Liver (tissue), 9 donors: ENCODE measurements around the gene PEX5L. TPM values are rescaled to one million over a fixed set of nuclear protein-coding genes. Genes with fewer than 3 reads are reported as not detected.

Experiments
- DNase-seq: peaks from one replicate; pipeline ENCODE4 v3.0.0-alpha.2; 2017; ENCODE audit warnings: low spot score
- H3K27ac ChIP-seq, 2 donors: one replicate each; pipeline ENCODE4 v1.7.0; 2013; ENCODE audit warnings: inconsistent platforms in 2 of 2, low read length in 2 of 2, control low read depth in 1 of 2, low read depth in 1 of 2, mild to moderate bottlenecking in 1 of 2
- H3K27me3 ChIP-seq, 4 donors: one replicate each; pipeline versions ENCODE4 v1.6.1 to v1.7.0; 2013; ENCODE audit warnings: low read length in 3 of 4, inconsistent platforms in 1 of 4, mild to moderate bottlenecking in 1 of 4, moderate library complexity in 1 of 4; ENCODE audit not compliant: control insufficient read depth in 4 of 4, insufficient read depth in 4 of 4
- H3K36me3 ChIP-seq, 4 donors: one replicate each; pipeline versions ENCODE4 v1.6.1 to v1.7.0; 2013; ENCODE audit warnings: low read length in 3 of 4, mild to moderate bottlenecking in 3 of 4, low read depth in 1 of 4, moderate library complexity in 1 of 4; ENCODE audit not compliant: control insufficient read depth in 4 of 4, insufficient read depth in 3 of 4
- H3K4me1 ChIP-seq, 4 donors: one replicate each; pipeline versions ENCODE4 v1.6.1 to v1.7.0; 2013; ENCODE audit warnings: low read length in 3 of 4, mild to moderate bottlenecking in 3 of 4, moderate library complexity in 1 of 4; ENCODE audit not compliant: control insufficient read depth in 4 of 4, insufficient read depth in 4 of 4
- H3K4me3 ChIP-seq, 3 donors: one replicate each; pipeline versions ENCODE4 v1.6.1 to v1.7.0; 2013; ENCODE audit warnings: low read length in 3 of 3, control low read depth in 1 of 3, low read depth in 1 of 3, mild to moderate bottlenecking in 1 of 3
- H3K9ac ChIP-seq, 2 donors: one replicate each; pipeline ENCODE4 v1.7.0; 2013; ENCODE audit warnings: low read length in 2 of 2, mild to moderate bottlenecking in 2 of 2, moderate library complexity in 2 of 2, control low read depth in 1 of 2, low read depth in 1 of 2
- H3K9me3 ChIP-seq, 4 donors: one replicate each; pipeline versions ENCODE4 v1.6.1 to v1.7.0; 2013; ENCODE audit warnings: low read length in 3 of 4; ENCODE audit not compliant: control insufficient read depth in 4 of 4
- ATF3 ChIP-seq: IDR thresholded peaks from 2 replicates; pipeline ENCODE4 v1.6.1; 2016; ENCODE audit warnings: antibody characterized with exemption
- CTCF ChIP-seq: fragments of 150-350 bp; IDR thresholded peaks from 2 replicates; pipeline ENCODE4 v1.5.1; 2017; ENCODE audit warnings: improper control_type of control experiment, low read depth, low read length; ENCODE audit not compliant: missing input control
- EGR1 ChIP-seq, 2 donors: IDR thresholded peaks; 2 replicates each; pipeline ENCODE4 v1.6.1; 2016 to 2018; ENCODE audit warnings: antibody characterized with exemption in 2 of 2, low read depth in 2 of 2
- FOXA1 ChIP-seq: IDR thresholded peaks from 2 replicates; pipeline ENCODE4 v1.6.1; 2016; ENCODE audit warnings: antibody characterized with exemption
- FOXA2 ChIP-seq: IDR thresholded peaks from 2 replicates; pipeline ENCODE4 v1.6.1; 2016; ENCODE audit warnings: antibody characterized with exemption
- GABPA ChIP-seq, 2 donors: IDR thresholded peaks in 1 of 2; conservative IDR thresholded peaks in 1 of 2; 2 replicates each; pipeline ENCODE4 v1.6.1; 2016; ENCODE audit warnings: antibody characterized with exemption in 2 of 2, mild to moderate bottlenecking in 1 of 2, moderate library complexity in 1 of 2
- HNF4A ChIP-seq, 2 donors: conservative IDR thresholded peaks; 2 replicates each; pipeline ENCODE4 v1.6.1; 2016; ENCODE audit warnings: antibody characterized with exemption in 2 of 2, mild to moderate bottlenecking in 2 of 2
- HNF4G ChIP-seq: IDR thresholded peaks from 2 replicates; pipeline ENCODE4 v1.6.1; 2016; ENCODE audit warnings: antibody characterized with exemption
- JUND ChIP-seq, 2 donors: IDR thresholded peaks; 2 replicates each; pipeline ENCODE4 v1.6.1; 2016; ENCODE audit warnings: antibody characterized with exemption in 2 of 2
- MAX ChIP-seq: IDR thresholded peaks from 2 replicates; pipeline ENCODE4 v1.6.1; 2016; ENCODE audit warnings: antibody characterized with exemption
- NR2F2 ChIP-seq: IDR thresholded peaks from 2 replicates; pipeline ENCODE4 v1.6.1; 2016; ENCODE audit warnings: antibody characterized with exemption
- RAD21 ChIP-seq, 2 donors: IDR thresholded peaks; 2 replicates each; pipeline ENCODE4 v1.6.1; 2016; ENCODE audit warnings: antibody characterized with exemption in 2 of 2, mild to moderate bottlenecking in 2 of 2
- REST ChIP-seq: IDR thresholded peaks from 2 replicates; pipeline ENCODE4 v1.6.1; 2016; ENCODE audit warnings: antibody characterized with exemption, mild to moderate bottlenecking
- RXRA ChIP-seq, 2 donors: IDR thresholded peaks; 2 replicates each; pipeline ENCODE4 v1.6.1; 2017 to 2018; ENCODE audit warnings: antibody characterized with exemption in 2 of 2, mild to moderate bottlenecking in 1 of 2
- SP1 ChIP-seq: IDR thresholded peaks from 2 replicates; pipeline ENCODE4 v1.6.1; 2018; ENCODE audit warnings: antibody characterized with exemption, mild to moderate bottlenecking
- TAF1 ChIP-seq: conservative IDR thresholded peaks from 2 replicates; pipeline ENCODE4 v1.6.1; 2016; ENCODE audit warnings: antibody characterized with exemption, mild to moderate bottlenecking
- YY1 ChIP-seq: IDR thresholded peaks from 2 replicates; pipeline ENCODE4 v1.6.1; 2016; ENCODE audit warnings: antibody characterized with exemption, mild to moderate bottlenecking
- ZBTB33 ChIP-seq: IDR thresholded peaks from 2 replicates; pipeline ENCODE4 v1.6.1; 2016; ENCODE audit warnings: antibody characterized with exemption
- WGBS: extraction: QIAGEN DNeasy Blood & Tissue Kit; methylation state at CpG from one replicate; pipeline ENCODE4 v1.1.7; 2013; 5-methylcytosine and 5-hydroxymethylcytosine counted together
- polyA plus RNA-seq, 2 donors: library from polyadenylated mRNA; stranded (reverse) in 1 of 2; unstranded in 1 of 2; fragments of 200-250 nt in 1 of 2; fragments of >200 nt in 1 of 2; fragmentation: Nextera tagmentation in 1 of 2; extraction: Ambion mirVana in 1 of 2; gene quantifications; one replicate each; pipeline versions ENCODE4 v1.2.1 to v1.2.3, GENCODE V29; 2013 to 2015
- total RNA-seq, 2 donors: library from RNA; depleted of rRNA; stranded (reverse); fragments of >200 nt; gene quantifications; one replicate each; pipeline ENCODE4 v1.2.3, GENCODE V29; 2014
- donor health status: healthy.
- donor health status: healthy.
- donor health status: healthy.
- donor health status: healthy.
- donor health status: healthy.

Gene PEX5L
- total and polyA plus RNA-seq, 4 donors: 0.03 TPM; not detected in 3

- Histone ChIP-seq H3K36me3 (no peaks in the 10 kb centered on the region), H3K9ac (no peak overlapping the region), H3K4me3 (no peak overlapping the region), H3K27ac (no peak overlapping the region), H3K4me1 (no peaks in the 10 kb centered on the region), H3K9me3 (no peaks in the 10 kb centered on the region), H3K27me3 (peaks cover 0 to 4% (median 0%) of the 10 kb centered on the region in 4 donors)
- TF ChIP-seq JUND (IDR thresholded peaks at IDR 0.05) (no peak), ATF3 (no peak), HNF4A (conservative IDR thresholded peaks at IDR 0.05) (no peak), CTCF (no peak), RAD21 (IDR thresholded peaks at IDR 0.05) (no peak), NR2F2 (no peak), YY1 (no peak), GABPA (IDR thresholded peaks at IDR 0.05 in 1 of 2, conservative IDR thresholded peaks at IDR 0.05 in 1 of 2) (no peak), HNF4G (no peak), EGR1 (IDR thresholded peaks at IDR 0.05; ENCODE audit: low read depth in 2 of 2) (no peak), FOXA1 (no peak), ZBTB33 (no peak), SP1 (no peak), REST (no peak), TAF1 (no peak), FOXA2 (no peak), RXRA (IDR thresholded peaks at IDR 0.05) (no peak)
- DNase-seq: no peak
- 45% methylated on average over 1 of the region's 1 CpG for WGBS
These were observed 36.0 kb upstream of the PEX5L start for GRCh38 chr3:180072786-180073185.

GRCh38 chr3:180070925-180071324 lies 34.2 kb upstream of the PEX5L start:
- H3K36me3 ChIP-seq: no peaks in the 10 kb centered on the region
- H3K4me1 ChIP-seq: no peaks in the 10 kb centered on the region
- WGBS: 49% methylated on average over 3 of the region's 3 CpGs
- TF ChIP-seq HNF4A (conservative IDR thresholded peaks at IDR 0.05) (no peak), GABPA (IDR thresholded peaks at IDR 0.05 in 1 of 2, conservative IDR thresholded peaks at IDR 0.05 in 1 of 2) (no peak), MAX (no peak), ATF3 (no peak), CTCF (no peak), EGR1 (IDR thresholded peaks at IDR 0.05; ENCODE audit: low read depth in 2 of 2) (no peak), SP1 (no peak), RAD21 (IDR thresholded peaks at IDR 0.05) (no peak), JUND (IDR thresholded peaks at IDR 0.05) (no peak), HNF4G (no peak), ZBTB33 (no peak), NR2F2 (no peak)
- DNase-seq: no peak
- no peak overlapping the region for H3K27ac ChIP-seq
- H3K27me3 ChIP-seq: peaks cover 0 to 4% (median 1%) of the 10 kb centered on the region in 4 donors
- H3K9ac ChIP-seq: no peak overlapping the region
- no peak overlapping the region for H3K4me3 ChIP-seq
- H3K9me3 ChIP-seq: no peaks in the 10 kb centered on the region
